Spleen (tissue), 11 donors: ENCODE measurements around the gene VPS37D. TPM values are rescaled to one million over a fixed set of nuclear protein-coding genes. Genes with fewer than 3 reads are reported as not detected.

Experiments
- DNase-seq: peaks from one replicate; pipeline ENCODE4 v3.0.0-alpha.2; 2020
- H3K27ac ChIP-seq, 8 donors: fragments of 200-600 bp; sonication (generic) in 7 of 8; 1 replicate in 4 of 8; 2 replicates in 4 of 8; pipeline versions ENCODE4 v1.5.0 to v1.8.0; 2016 to 2021; ENCODE audit warnings: inconsistent platforms in 4 of 8, mild to moderate bottlenecking in 4 of 8, moderate library complexity in 1 of 8
- H3K27me3 ChIP-seq, 7 donors: fragments of 200-600 bp; sonication (generic) in 6 of 7; replicated peaks in 1 of 7; 1 replicate in 4 of 7; 2 replicates in 3 of 7; pipeline versions ENCODE4 v1.5.0 to v1.8.0; 2016 to 2021; ENCODE audit warnings: inconsistent platforms in 3 of 7, mild to moderate bottlenecking in 1 of 7
- H3K36me3 ChIP-seq, 6 donors: fragments of 200-600 bp; sonication (generic) in 5 of 6; 1 replicate in 4 of 6; 2 replicates in 2 of 6; pipeline versions ENCODE4 v1.5.0 to v1.8.0; 2016 to 2021; ENCODE audit warnings: inconsistent platforms in 2 of 6
- H3K4me1 ChIP-seq, 6 donors: fragments of 200-600 bp; sonication (generic) in 5 of 6; 1 replicate in 3 of 6; 2 replicates in 3 of 6; pipeline versions ENCODE4 v1.5.0 to v1.8.0; 2016 to 2021; ENCODE audit warnings: inconsistent platforms in 3 of 6
- H3K4me3 ChIP-seq, 8 donors: fragments of 200-600 bp; sonication (generic) in 7 of 8; 1 replicate in 4 of 8; 2 replicates in 4 of 8; pipeline versions ENCODE4 v1.5.0 to v1.8.0; 2016 to 2021; ENCODE audit warnings: inconsistent platforms in 4 of 8, mild to moderate bottlenecking in 4 of 8, moderate library complexity in 2 of 8
- H3K9me3 ChIP-seq, 8 donors: fragments of 200-600 bp; sonication (generic) in 7 of 8; 1 replicate in 4 of 8; 2 replicates in 4 of 8; pipeline versions ENCODE4 v1.5.0 to v1.8.0; 2016 to 2021; ENCODE audit warnings: inconsistent platforms in 4 of 8
- CTCF ChIP-seq, 11 experiments: fragments of 200-600 bp in 7 of 11; fragments of 450-650 bp in 4 of 11; sonication (generic) in 4 of 11; IDR thresholded peaks in 8 of 11; conservative IDR thresholded peaks in 3 of 11; 1 replicate in 7 of 11; 2 replicates in 4 of 11; pipeline versions ENCODE4 v1.4.0 to v1.8.0; 2016 to 2021; ENCODE audit warnings: antibody characterized with exemption in 11 of 11, inconsistent platforms in 4 of 11, mild to moderate bottlenecking in 1 of 11
- POLR2A ChIP-seq, 3 donors: fragments of 450-650 bp; IDR thresholded peaks; one replicate each; pipeline ENCODE4 v1.5.1; 2017; ENCODE audit warnings: antibody characterized with exemption in 3 of 3, mild to moderate bottlenecking in 1 of 3
- POLR2AphosphoS5 ChIP-seq, 3 donors: sonication (generic); formaldehyde crosslinking; IDR thresholded peaks; one replicate each; pipeline ENCODE4 v1.5.1; 2017; ENCODE audit warnings: antibody characterized with exemption in 3 of 3
- WGBS, 5 donors: extraction: QIAGEN DNeasy Blood & Tissue Kit in 3 of 5; methylation state at CpG; one replicate each; pipeline versions ENCODE4 v1.1.5 to v1.1.7; 2013 to 2018; 5-methylcytosine and 5-hydroxymethylcytosine counted together
- intact Hi-C: fragments of 100-400 bp; cut with DNase I; formaldehyde crosslinking; loops from one replicate; pipeline ENCODE4 v1.15.0; 2023; ENCODE audit warnings: low total_unique reads
- polyA plus RNA-seq, 3 donors: library from polyadenylated mRNA; stranded (reverse); fragments of 200-250 nt; gene quantifications; one replicate each; pipeline ENCODE4 v1.2.1, GENCODE V29; 2013
- total RNA-seq, 7 donors: library from RNA; depleted of rRNA in 3 of 7; stranded (reverse); fragments of >200 nt in 3 of 7; fragmentation: NEBNext Ultra II Directional in 4 of 7; extraction: Animal tissue kit (Norgen Biotek cat#: 25700) in 4 of 7; gene quantifications; one replicate each; pipeline versions ENCODE4 v1.1.0 to v1.2.1, GENCODE V29; 2016 to 2021
- donor health status: healthy with polysubstance abuse.
- donor health status: DM: no; HTN: no; CAD: no; lungs with moderate emphysema.
- donor health status: DM: no; HTN: no; CAD: no.
- donor health status: Bipolar disorder and iron deficiency.
- donor health status: healthy.
- donor health status: DM: no; HTN: no; CAD: no.
- donor health status: DM: yes; HTN: yes; CAD: no.

VPS37D gene
- total and polyA plus RNA-seq, 10 donors = 0.23 to 1.6 (median 0.95) TPM

GRCh38 chr7:73680501-73680900 lies 12.9 kb downstream of the VPS37D start:
- H3K9me3 ChIP-seq = no peaks in the 10 kb centered on the region
- WGBS, 5 donors = 84 to 90% (median 89%) methylated on average over 7 of the region's 7 CpGs
- no peak overlapping the region for H3K4me3 ChIP-seq
- H3K27ac ChIP-seq = no peak overlapping the region
- no peak for TF ChIP-seq POLR2AphosphoS5 (IDR thresholded peaks at IDR 0.05)
- TF ChIP-seq POLR2A (IDR thresholded peaks at IDR 0.05) = no peak
- no peak for TF ChIP-seq CTCF (IDR thresholded peaks at IDR 0.05 in 8 of 11, conservative IDR thresholded peaks at IDR 0.05 in 3 of 11)
- intact Hi-C loops = loop anchor here (10.0 kb wide), 1 partner anchor 54 kb away; the partner anchor contains the start of gene ABHD11
- H3K27me3 ChIP-seq = no peaks in the 10 kb centered on the region
- peaks cover 19 to 60% (median 42%) of the 10 kb centered on the region in 6 donors for H3K4me1 ChIP-seq
- DNase-seq = no peak
- peaks cover 0 to 29% (median 9%) of the 10 kb centered on the region in 6 donors for H3K36me3 ChIP-seq

GRCh38 chr7:73681031-73681430 lies 13.4 kb downstream of the VPS37D start:
- DNase-seq = no peak
- intact Hi-C loops = loop anchor here (10.0 kb wide), 1 partner anchor 54 kb away; the partner anchor contains the start of gene ABHD11
- peaks cover 20 to 65% (median 42%) of the 10 kb centered on the region in 6 donors for H3K4me1 ChIP-seq
- H3K9me3 ChIP-seq = no peaks in the 10 kb centered on the region
- WGBS, 5 donors = 74 to 91% (median 80%) methylated on average over 8 of the region's 8 CpGs
- H3K27me3 ChIP-seq = no peaks in the 10 kb centered on the region
- no peak overlapping the region for H3K4me3 ChIP-seq
- no peak overlapping the region for H3K27ac ChIP-seq
- TF ChIP-seq POLR2A (IDR thresholded peaks at IDR 0.05) (no peak), CTCF (IDR thresholded peaks at IDR 0.05 in 8 of 11, conservative IDR thresholded peaks at IDR 0.05 in 3 of 11) (no peak), POLR2AphosphoS5 (IDR thresholded peaks at IDR 0.05) (no peak)
- peaks cover 0 to 29% (median 9%) of the 10 kb centered on the region in 6 donors for H3K36me3 ChIP-seq

- Histone ChIP-seq H3K4me3 (peak overlapping the region; percentile 86 to 100 (median 96)), H3K9me3 (no peaks in the 10 kb centered on the region), H3K36me3 (peaks cover 0 to 43% (median 20%) of the 10 kb centered on the region in 6 donors), H3K4me1 (peaks cover 20 to 66% (median 42%) of the 10 kb centered on the region in 6 donors), H3K27ac (peak overlapping the region; percentile 65 to 89 (median 84)), H3K27me3 (no peaks in the 10 kb centered on the region)
- TF ChIP-seq POLR2A (IDR thresholded peaks at IDR 0.05) = no peak
- TF ChIP-seq CTCF (IDR thresholded peaks at IDR 0.05 in 8 of 11, conservative IDR thresholded peaks at IDR 0.05 in 3 of 11) = no peak
- TF ChIP-seq POLR2AphosphoS5 (IDR thresholded peaks at IDR 0.05) = no peak
- WGBS, 5 donors = 1 to 3% (median 2%) methylated on average over 23 to 33 of the region's 33 CpGs
- no peak for DNase-seq
- intact Hi-C loops = loop anchor here (10.0 kb wide), 1 partner anchor 52 kb away; the partner anchor contains the start of gene ABHD11
These were observed 15.1 kb downstream of the VPS37D start for GRCh38 chr7:73682745-73683055.

GRCh38 chr7:73683056-73683787 lies 15.6 kb downstream of the VPS37D start, which contains the start of the genes BUD23 and DNAJC30:
TSS of gene BUD23 (plus strand) at chr7:73683597. CDS start at chr7:73683626, 29 bp downstream.
TSS of gene DNAJC30 (minus strand) at chr7:73683453. CDS start at chr7:73683423, 30 bp downstream.
- H3K9me3 ChIP-seq = no peaks in the 10 kb centered on the region
- H3K4me3 ChIP-seq = peak within 1 kb of the TSS; percentile 86 to 100 (median 96)
- TF ChIP-seq POLR2A (IDR thresholded peaks at IDR 0.05) = peak in 2 of 3 donors; percentile 17 to 56
- TF ChIP-seq POLR2AphosphoS5 (IDR thresholded peaks at IDR 0.05) = peak; percentile 90 to 94 (median 93)
- peak in 5 of 11 experiments; percentile 25 to 53 (median 37) for TF ChIP-seq CTCF (IDR thresholded peaks at IDR 0.05 in 8 of 11, conservative IDR thresholded peaks at IDR 0.05 in 3 of 11)
- H3K27me3 ChIP-seq = no peaks in the 10 kb centered on the region
- DNase-seq = peak; percentile 99
- intact Hi-C loops = loop anchor here (10.0 kb wide), 1 partner anchor 52 kb away; the partner anchor contains the start of gene ABHD11
- peak within 1 kb of the TSS; percentile 65 to 89 (median 84) for H3K27ac ChIP-seq
- 0 to 1% (median 0%) methylated on average over 50 to 68 of the region's 68 CpGs for WGBS, 5 donors
- H3K4me1 ChIP-seq = peaks cover 20 to 68% (median 42%) of the 10 kb centered on the region in 6 donors
- H3K36me3 ChIP-seq = peaks cover 0 to 43% (median 21%) of the 10 kb centered on the region in 6 donors
